Stimulated activated CD4-positive, alpha-beta T cell treated with anti-CD3 and anti-CD28 coated beads, Interleukin-1b, Interleukin-23, amount 100 ng/mL, for 4 hours (primary cell): Measurements from ENCODE around the gene SBF2.

ENCODE experiments used
- DNase-seq, 2 donors: peaks; one replicate each; pipeline ENCODE4 v3.0.0-alpha.2; 2020; ENCODE audit warnings: low read depth in 2 of 2

The SBF2 gene

GRCh38 chr11:10302359-10302743 is 8.3 kb upstream of the SBF2 start:
- DNase-seq: no peak

GRCh38 chr11:10301656-10302358 is 7.8 kb upstream of the SBF2 start:
- no peak for DNase-seq

- no peak for DNase-seq
Measured at GRCh38 chr11:10298342-10298741, 4.3 kb upstream of the SBF2 start.

DNA sequence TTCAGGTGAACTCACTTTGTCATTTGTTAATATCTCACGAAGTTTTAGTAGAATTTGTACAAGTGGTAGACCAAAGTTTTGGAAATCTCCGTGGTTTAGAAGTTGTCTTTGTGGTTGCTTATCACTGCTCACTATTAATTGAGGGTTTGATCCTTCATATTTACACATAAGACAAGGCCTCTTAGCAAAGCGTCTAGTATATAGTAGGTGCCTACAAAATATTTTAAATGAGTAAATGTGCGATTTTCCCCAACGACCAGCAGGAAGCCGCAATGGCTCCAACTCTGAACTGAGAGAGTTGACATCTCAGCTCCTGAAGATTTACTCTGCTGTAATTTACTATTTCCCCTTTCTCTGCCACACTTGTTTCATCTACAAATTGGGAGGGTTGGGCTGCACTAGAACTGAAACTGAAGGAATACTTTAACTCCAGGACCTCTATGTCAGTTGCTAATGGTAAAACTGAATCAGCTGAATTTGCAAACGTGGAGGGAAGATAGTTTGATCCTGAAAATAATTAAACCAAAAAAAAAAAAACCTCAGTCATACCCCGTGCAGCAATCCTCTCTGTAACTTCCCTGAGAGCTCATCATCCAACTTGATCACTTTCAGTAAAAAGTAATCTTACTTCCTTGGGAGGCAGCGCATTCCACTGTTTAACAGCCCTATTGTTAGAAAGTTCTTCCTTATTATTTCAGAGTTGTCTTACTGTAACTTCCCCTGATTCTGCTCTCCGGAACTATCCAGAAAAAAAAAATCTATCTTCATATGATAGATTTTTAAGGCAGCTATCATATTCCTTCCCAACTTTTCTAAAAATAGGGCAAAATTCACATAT is 1.3 kb upstream of the SBF2 start:
- DNase-seq: no peak

- DNase-seq: no peak
Measured at GRCh38 chr11:10294290-10294953, 403 bp upstream of the SBF2 start.

DNA sequence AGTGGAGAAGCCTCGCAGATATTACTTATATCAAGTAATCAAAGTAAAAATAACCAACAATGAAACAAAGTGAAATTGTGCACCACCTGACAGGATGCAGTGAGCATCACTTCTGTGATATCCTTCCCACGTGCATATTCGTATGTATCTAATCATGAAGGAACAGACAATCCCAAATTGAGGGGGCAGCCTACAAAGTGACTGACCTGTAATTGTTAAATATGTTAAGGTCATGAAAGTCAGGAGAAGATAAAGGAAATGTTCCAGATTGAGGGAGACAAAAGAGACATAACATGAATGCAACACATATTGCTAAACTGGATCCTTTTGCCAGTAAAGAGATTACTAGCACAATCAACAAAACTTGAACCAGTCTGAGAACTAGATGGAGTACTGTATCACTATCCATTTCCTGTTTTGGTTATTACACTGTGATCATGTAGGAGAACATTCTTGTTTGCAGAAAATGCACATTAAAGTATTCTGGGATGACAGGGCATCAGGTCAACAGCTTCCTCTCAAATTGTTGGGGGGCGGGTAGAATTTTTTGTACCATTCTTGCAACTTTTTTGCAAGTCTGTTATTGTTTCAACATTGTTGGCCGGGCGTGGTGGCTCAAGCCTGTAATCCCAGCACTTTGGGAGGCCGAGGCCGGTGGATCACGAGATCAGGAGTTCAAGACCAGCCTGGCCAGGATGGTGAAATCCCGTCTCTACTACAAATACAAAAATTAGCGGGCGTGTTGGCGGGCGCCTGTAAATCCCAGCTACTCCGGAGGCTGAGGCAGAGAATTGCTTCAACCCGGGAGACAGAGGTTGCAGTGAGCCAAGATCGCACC is 2.0 kb downstream of the SBF2 start:
- DNase-seq: no peak

DNA sequence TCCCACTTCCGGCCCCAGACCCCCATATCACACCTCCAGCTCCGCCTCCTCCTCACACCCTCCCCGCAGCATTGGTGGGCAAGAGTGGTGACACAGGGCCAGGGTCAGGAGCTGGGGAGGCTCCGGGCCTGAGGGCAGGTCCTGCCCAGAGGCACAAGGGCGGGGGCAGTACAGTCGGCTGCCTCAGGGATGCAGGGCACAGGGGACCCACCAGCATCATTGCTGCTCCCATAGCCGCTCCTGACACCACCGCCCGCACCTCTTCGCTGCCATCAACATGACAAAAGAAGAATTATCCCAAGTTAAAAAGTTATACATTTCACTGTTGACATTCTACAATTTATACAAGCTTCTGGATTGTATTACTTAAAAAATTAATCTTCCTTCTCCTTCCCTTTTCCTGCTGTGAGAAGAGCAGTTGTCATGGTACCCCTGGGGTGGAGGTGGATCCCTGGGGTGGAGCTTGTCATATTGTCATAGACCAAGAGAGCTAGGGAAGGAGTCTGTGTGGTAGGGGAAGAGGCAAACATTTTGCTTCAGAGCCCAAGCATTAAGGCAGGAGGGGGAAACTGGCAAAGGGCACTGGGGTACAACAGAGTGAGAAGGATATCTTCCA is 4.1 kb downstream of the SBF2 start:
- DNase-seq: no peak

- DNase-seq: no peak
Measured at GRCh38 chr11:10288881-10289764, 4.9 kb downstream of the SBF2 start.

DNA sequence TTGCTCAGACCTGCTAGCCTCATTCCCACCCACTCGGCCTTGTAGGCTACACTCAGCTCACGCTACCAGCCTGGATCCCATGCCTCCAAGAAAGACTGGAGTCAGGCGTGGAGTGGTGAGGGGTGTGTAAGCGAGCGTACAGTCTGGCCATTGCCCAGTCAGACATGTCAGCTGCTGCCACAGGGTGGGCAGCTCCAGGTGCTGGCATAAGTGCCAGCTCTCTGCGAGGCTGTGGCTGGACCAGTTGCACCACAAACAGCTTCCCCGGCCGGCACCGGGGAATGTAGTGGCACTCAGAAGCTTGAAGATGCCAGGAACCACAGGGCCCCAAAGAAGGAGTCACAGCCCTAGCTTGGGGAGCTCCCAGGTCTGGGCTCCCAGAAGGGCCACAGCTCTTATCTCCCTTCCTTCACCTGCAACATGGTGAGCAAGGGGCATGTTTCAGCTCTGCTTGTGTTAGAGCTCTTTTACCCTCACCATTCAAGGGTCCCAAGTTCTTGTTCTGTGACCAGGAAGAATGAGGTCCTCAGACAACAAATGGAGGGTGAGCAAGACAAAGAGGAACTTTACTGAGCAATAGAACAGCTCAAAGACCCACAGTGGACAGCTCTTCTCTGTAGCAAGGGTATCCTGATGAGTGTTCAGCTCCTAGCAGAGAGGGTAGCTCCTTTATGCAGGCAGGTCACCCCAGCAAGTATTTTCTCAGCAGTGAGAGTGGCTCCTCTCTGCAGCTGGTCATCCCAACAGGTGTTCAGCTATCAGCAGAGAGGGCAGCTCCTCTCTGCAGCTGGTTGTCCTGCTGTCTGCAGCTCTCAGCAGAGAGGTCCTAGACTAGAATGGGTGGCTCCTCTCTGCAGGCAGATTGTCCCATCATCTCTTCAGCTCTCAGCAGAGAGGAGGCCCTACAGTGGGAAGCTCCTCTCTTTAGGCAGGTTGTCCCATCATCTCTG is 6.0 kb downstream of the SBF2 start:
- DNase-seq: no peak

DNA sequence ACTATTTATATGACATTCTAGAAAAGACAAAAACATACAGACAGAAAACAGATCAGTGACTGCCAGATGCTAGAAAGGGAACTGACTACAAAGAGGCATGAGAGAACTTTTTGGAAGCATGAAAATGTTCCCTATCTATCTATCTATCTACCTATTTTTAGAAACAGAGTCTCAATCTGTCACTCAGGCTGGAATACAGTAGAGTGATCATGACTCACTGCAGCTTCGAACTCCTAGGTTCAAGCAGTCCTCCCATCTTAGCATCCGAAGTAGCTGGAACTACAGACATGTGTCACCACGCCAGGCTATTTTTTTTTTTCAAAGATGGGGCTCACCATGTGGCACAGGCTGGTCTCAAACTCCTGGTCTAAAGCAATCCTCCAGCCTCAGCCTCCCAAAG is 6.9 kb downstream of the SBF2 start:
- DNase-seq: no peak

DNA sequence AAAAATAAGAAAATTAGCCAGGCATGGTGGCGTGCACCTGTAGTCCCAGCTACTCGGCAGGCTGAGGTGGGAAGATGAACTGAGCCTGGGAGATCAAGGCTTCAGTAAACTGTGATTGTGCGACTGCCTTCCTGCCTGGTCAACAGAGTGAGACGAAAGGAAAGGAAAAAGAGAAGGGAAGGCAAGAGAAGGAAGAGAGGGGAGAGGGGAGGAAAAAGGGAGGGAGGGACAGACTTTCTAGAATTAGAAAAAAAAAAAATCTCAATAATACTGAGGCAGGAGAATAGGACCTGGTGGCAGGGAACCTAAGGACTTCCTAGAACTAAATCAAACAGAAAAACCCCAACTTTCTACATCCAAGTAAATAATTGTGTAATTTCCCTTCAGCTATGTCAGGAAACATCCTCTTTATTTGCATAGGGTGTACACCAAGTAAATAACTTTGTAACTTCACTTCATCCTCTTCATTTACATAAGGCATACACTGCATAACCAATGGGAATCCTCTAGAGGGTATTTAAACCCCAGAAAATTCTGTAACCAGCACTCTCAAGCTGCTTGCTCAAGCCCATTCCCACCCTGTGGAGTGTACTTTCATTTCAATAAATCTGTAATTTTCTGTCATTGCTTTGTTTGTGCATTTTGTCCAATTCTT is 8.7 kb downstream of the SBF2 start:
- no peak for DNase-seq

GRCh38 chr11:10283991-10284390 is 10.0 kb downstream of the SBF2 start:
- DNase-seq: no peak

DNA sequence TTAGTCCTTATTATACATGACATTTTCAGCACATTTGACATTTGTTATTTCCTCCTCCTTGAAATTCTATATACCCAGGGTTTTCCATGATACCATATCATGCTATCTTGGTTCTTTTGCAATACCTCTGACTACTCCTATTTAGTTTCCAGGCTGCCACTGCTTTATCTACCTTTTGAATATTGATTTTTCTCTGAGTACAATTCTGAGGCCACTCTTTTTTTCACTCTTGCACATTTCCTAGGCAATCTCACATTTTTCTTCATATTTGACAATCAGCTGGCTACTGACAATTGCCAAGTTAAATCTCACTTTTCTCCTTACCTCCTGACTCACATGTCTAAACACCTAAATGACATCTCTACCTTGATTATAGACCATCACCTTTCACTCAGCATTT is 11.9 kb downstream of the SBF2 start:
- DNase-seq: no peak

DNA sequence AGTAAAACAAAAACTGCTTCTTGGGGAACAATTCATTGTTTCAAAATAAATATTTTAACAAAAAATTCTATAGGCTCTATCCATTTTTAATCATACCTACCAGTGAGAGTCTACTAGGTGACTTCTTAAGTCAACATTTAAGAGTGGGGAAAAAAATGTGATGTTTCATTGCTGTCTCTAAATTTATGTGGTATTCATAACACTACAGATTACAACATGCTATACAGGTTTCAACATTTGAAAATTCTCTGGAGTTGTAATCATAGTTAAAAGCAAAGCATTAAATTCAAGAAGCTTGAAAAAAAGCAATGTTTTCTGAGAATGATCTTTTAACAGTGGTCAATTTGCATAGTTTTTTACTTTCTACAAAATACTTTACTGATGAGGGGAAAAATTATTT is 18.3 kb downstream of the SBF2 start:
- no peak for DNase-seq

DNA sequence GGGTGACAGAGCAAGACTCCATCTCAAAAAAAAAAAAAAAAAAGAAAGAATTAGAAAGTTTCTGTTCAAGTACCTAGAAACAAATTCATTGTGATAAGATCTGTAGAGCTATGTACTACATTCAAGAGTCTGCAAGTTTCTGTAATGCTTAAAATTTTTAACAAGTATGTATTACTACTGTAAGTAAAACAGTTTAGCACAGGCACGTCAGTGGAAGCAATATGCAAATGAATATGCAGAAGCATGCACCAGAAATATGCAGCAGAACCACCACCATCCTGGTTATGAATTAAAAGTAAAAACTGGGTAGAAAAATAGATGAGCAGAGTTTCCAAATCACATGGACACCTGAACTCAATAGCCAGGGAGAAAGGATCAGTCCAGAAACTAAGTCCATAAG is 19.3 kb downstream of the SBF2 start:
- DNase-seq: no peak

GRCh38 chr11:10273738-10274137 is 20.3 kb downstream of the SBF2 start:
- DNase-seq: no peak

- DNase-seq: no peak
Measured at GRCh38 chr11:10272132-10272531, 21.9 kb downstream of the SBF2 start.

DNA sequence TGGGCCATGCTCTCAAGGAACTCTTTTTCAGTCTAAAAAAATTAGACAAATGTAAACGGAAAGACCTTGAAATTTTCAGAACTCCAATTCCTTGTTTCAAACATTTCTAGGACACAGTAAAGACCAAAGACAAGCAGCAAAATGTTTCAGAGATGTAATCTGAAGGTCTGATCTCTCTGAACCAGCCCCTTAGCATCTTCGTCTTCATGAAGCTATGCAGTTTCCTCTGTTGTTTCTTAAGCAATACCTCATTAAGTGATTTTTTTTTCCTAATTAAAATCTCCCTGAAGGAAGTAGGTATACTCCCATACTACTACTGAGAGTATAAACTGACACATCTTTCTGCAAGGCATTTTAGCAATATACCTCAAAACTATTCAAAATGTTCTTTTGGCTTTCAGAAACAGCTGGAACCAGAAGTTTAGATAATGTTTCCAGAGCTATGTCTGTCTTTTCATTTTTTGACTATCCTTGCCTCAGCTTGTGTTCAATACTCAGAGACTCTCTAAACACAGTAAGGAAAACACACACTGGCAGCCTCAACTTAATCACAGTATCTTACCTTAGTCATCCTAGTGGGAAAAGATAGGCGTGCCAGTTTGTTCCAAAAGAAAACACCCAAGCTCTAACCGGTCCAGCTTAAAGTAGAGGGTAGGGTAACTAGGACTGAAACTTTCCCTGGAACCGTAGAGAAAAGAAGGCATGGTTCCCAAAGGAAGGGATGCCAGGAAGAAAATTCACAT is 25.1 kb downstream of the SBF2 start:
- DNase-seq: no peak
